ENCODE measurements around the gene TAF4. TPM values are rescaled to one million over a fixed set of nuclear protein-coding genes. Genes with fewer than 3 reads are reported as not detected.

TAF4 gene
- total and polyA plus RNA-seq, 7 donors = 3.6 to 13.3 (median 8.9) TPM

- Histone ChIP-seq H3K9me3 (no peaks in the 10 kb centered on the region), H3K36me3 (no peaks in the 10 kb centered on the region), H3K4me1 (peaks cover 0 to 38% (median 26%) of the 10 kb centered on the region in 4 donors), H3K27me3 (no peaks in the 10 kb centered on the region), H3K4me3 (no peak overlapping the region), H3K27ac (no peak overlapping the region)
- no peak for TF ChIP-seq EP300 (IDR thresholded peaks at IDR 0.05)
- no peak for TF ChIP-seq POLR2AphosphoS5 (IDR thresholded peaks at IDR 0.05)
- TF ChIP-seq POLR2A (IDR thresholded peaks at IDR 0.05) = no peak
- no peak for TF ChIP-seq CTCF (IDR thresholded peaks at IDR 0.05)
- intact Hi-C loops (cut with DNase I) = loop anchor here (5.0 kb wide), 1 partner anchor 93 kb away; the partner anchor contains the start of gene LSM14B
- DNase-seq = no peak
- 88 to 89% methylated on average over 15 of the region's 15 CpGs for WGBS, 2 donors
Observed at GRCh38 chr20:62029296-62029695, 36.4 kb downstream of the TAF4 start.

- no peak for DNase-seq
- no peak overlapping the region for H3K4me3 ChIP-seq
- WGBS, 2 donors = 91% methylated on average over 14 of the region's 14 CpGs
- no peaks in the 10 kb centered on the region for H3K36me3 ChIP-seq
- peaks cover 0 to 38% (median 26%) of the 10 kb centered on the region in 4 donors for H3K4me1 ChIP-seq
- no peak for TF ChIP-seq CTCF (IDR thresholded peaks at IDR 0.05)
- no peak for TF ChIP-seq POLR2A (IDR thresholded peaks at IDR 0.05)
- no peak for TF ChIP-seq POLR2AphosphoS5 (IDR thresholded peaks at IDR 0.05)
- no peak for TF ChIP-seq EP300 (IDR thresholded peaks at IDR 0.05)
- no peak overlapping the region for H3K27ac ChIP-seq
- no peaks in the 10 kb centered on the region for H3K9me3 ChIP-seq
- H3K27me3 ChIP-seq = no peaks in the 10 kb centered on the region
- intact Hi-C loops (cut with DNase I) = loop anchor here (5.0 kb wide), 1 partner anchor 94 kb away; the partner anchor contains the start of gene LSM14B
Observed at GRCh38 chr20:62028384-62028783, 37.3 kb downstream of the TAF4 start.

- Histone ChIP-seq H3K27me3 (no peaks in the 10 kb centered on the region), H3K9me3 (no peaks in the 10 kb centered on the region), H3K27ac (no peak overlapping the region), H3K4me1 (peaks cover 0 to 33% (median 26%) of the 10 kb centered on the region in 4 donors), H3K36me3 (no peaks in the 10 kb centered on the region), H3K4me3 (no peak overlapping the region)
- 90 to 91% methylated on average over 12 of the region's 12 CpGs for WGBS, 2 donors
- intact Hi-C loops (cut with DNase I) = loop anchor here (2.0 to 5.0 kb wide), 3 partner anchors 35 to 109 kb away; partner anchors contain the start of gene LSM14B
- no peak for DNase-seq
- TF ChIP-seq CTCF (IDR thresholded peaks at IDR 0.05) (no peak), POLR2AphosphoS5 (IDR thresholded peaks at IDR 0.05) (no peak), EP300 (IDR thresholded peaks at IDR 0.05) (no peak), POLR2A (IDR thresholded peaks at IDR 0.05) (no peak)
Observed at GRCh38 chr20:62027698-62028321, 37.9 kb downstream of the TAF4 start.

- 71 to 74% methylated on average over 9 of the region's 9 CpGs for WGBS, 2 donors
- Histone ChIP-seq H3K27me3 (no peaks in the 10 kb centered on the region), H3K36me3 (no peaks in the 10 kb centered on the region), H3K27ac (no peak overlapping the region), H3K4me1 (peaks cover 0 to 33% (median 26%) of the 10 kb centered on the region in 4 donors), H3K9me3 (no peaks in the 10 kb centered on the region), H3K4me3 (no peak overlapping the region)
- TF ChIP-seq CTCF (IDR thresholded peaks at IDR 0.05) (no peak), EP300 (IDR thresholded peaks at IDR 0.05) (no peak), POLR2AphosphoS5 (IDR thresholded peaks at IDR 0.05) (no peak), POLR2A (IDR thresholded peaks at IDR 0.05) (no peak)
- intact Hi-C loops (cut with DNase I) = loop anchor here (2.0 to 5.0 kb wide), 3 partner anchors 36 to 110 kb away; partner anchors contain the start of gene LSM14B
- no peak for DNase-seq
Observed at GRCh38 chr20:62027116-62027515, 38.6 kb downstream of the TAF4 start.

All from sigmoid colon (tissue), 7 donors.